C4-2B (cell line): ENCODE results near the gene GHR.

Source experiments
- H3K27ac ChIP-seq: fragments of 450-650 bp; 2 replicates; pipeline ENCODE4 v1.5.1; 2017
- CTCF ChIP-seq: fragments of 450-650 bp; conservative IDR thresholded peaks from 2 replicates; pipeline ENCODE4 v1.5.1; 2017; ENCODE audit warnings: mild to moderate bottlenecking
- ZFX ChIP-seq: fragments of 450-650 bp; IDR thresholded peaks from 2 replicates; pipeline ENCODE4 v1.6.1; 2017

The GHR gene

GRCh38 chr5:42691413-42691937 is 268.2 kb downstream of the GHR start:
- TF ChIP-seq CTCF (no peak), ZFX (no peak)
- no peak overlapping the region for H3K27ac ChIP-seq

GRCh38 chr5:42701351-42702059 is 278.3 kb downstream of the GHR start:
- TF ChIP-seq CTCF (no peak), ZFX (no peak)
- H3K27ac ChIP-seq = no peak overlapping the region

- TF ChIP-seq CTCF = no peak
- TF ChIP-seq ZFX = no peak
- H3K27ac ChIP-seq = no peak overlapping the region
Measured at GRCh38 chr5:42703238-42703637, 280.0 kb downstream of the GHR start.

GRCh38 chr5:42715785-42716184 is 292.5 kb downstream of the GHR start:
- H3K27ac ChIP-seq = no peak overlapping the region
- TF ChIP-seq CTCF (no peak), ZFX (no peak)

- TF ChIP-seq CTCF = no peak
- TF ChIP-seq ZFX = no peak
Measured at GRCh38 chr5:42718591-42718990, 295.4 kb downstream of the GHR start.

GRCh38 chr5:42719034-42719433 is 295.8 kb downstream of the GHR start:
- TF ChIP-seq ZFX = no peak
- TF ChIP-seq CTCF = no peak
- H3K27ac ChIP-seq = no peak overlapping the region

More at GRCh38 chr5:42718591-42718990, 295.4 kb downstream of the GHR start:
- no peak overlapping the region for H3K27ac ChIP-seq

- no peak overlapping the region for H3K27ac ChIP-seq
- TF ChIP-seq ZFX (no peak), CTCF (no peak)
Measured at GRCh38 chr5:42720251-42720650, 297.0 kb downstream of the GHR start.
